Measurements from ENCODE around the gene LMF1. TPM values are rescaled to one million over a fixed set of nuclear protein-coding genes. Genes with fewer than 3 reads are reported as not detected.
"Not testable (repeated sequence)": the region's sequence is repeated elsewhere in the genome, so short reads cannot be mapped to it uniquely, and the experiment has no call there.

Gene LMF1
- total RNA-seq, 3 donors from 2014 or later (not counting 1 experiment from before 2014, with no cell fraction given): 28.2 to 42.2 (median 41.2) TPM

DNA sequence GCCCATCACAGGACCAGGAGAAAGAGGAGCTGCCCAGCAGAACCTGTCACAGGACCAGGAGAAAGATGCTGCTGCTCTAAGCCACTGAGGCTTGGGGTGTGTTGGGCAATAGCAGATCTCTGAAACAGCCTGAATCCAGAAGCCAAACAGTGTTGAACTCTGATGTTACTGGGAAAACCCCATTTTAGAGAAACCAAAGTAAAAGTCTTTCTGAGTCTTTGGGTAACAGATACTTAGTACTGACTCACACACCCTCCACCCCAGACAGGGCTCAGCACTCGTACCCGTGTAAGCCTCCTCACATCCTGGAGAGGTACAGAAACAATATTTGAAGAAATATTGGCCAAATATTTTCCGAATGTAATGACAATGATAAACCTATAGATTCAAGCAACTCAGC, 87.4 kb downstream of the LMF1 start:
- intact Hi-C loops (cut with micrococcal nuclease): no loop called here
- WGBS (ENCODE audit: insufficient coverage): 96% methylated on average over 3 of the region's 3 CpGs
- Mint-ChIP-seq H3K9me3 (no peaks in the 10 kb centered on the region), H3K36me3 (no peaks in the 10 kb centered on the region), H3K27me3 (ENCODE audit: low read depth in 2 of 2) (no peaks in the 10 kb centered on the region), H3K27ac (no peak overlapping the region), H3K4me1 (peaks cover 0 to 7% of the 10 kb centered on the region in 2 donors), H3K4me3 (no peak overlapping the region)
- H3K4me1 ChIP-seq (ENCODE audit: control insufficient read depth, insufficient read depth, low read length): peaks cover 1% of the 10 kb centered on the region
- DNase-seq (no peak), ATAC-seq (no peak)
- no peak overlapping the region for H3K27ac ChIP-seq (ENCODE audit: low read length)
- peaks cover 16% of the 10 kb centered on the region for H3K9me3 ChIP-seq (ENCODE audit: control insufficient read depth, insufficient read depth, low read length)
- H3K4me3 ChIP-seq (ENCODE audit: low read length): no peak overlapping the region
- TF ChIP-seq, protein P1, sequence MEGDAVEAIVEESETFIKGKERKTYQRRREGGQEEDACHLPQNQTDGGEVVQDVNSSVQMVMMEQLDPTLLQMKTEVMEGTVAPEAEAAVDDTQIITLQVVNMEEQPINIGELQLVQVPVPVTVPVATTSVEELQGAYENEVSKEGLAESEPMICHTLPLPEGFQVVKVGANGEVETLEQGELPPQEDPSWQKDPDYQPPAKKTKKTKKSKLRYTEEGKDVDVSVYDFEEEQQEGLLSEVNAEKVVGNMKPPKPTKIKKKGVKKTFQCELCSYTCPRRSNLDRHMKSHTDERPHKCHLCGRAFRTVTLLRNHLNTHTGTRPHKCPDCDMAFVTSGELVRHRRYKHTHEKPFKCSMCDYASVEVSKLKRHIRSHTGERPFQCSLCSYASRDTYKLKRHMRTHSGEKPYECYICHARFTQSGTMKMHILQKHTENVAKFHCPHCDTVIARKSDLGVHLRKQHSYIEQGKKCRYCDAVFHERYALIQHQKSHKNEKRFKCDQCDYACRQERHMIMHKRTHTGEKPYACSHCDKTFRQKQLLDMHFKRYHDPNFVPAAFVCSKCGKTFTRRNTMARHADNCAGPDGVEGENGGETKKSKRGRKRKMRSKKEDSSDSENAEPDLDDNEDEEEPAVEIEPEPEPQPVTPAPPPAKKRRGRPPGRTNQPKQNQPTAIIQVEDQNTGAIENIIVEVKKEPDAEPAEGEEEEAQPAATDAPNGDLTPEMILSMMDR (IDR thresholded peaks at IDR 0.05): no peak
- H3K27me3 ChIP-seq (ENCODE audit: control insufficient read depth, insufficient read depth, low read length): no peaks in the 10 kb centered on the region
- no peaks in the 10 kb centered on the region for H3K36me3 ChIP-seq (ENCODE audit: control insufficient read depth, insufficient read depth, low read length)

DNA sequence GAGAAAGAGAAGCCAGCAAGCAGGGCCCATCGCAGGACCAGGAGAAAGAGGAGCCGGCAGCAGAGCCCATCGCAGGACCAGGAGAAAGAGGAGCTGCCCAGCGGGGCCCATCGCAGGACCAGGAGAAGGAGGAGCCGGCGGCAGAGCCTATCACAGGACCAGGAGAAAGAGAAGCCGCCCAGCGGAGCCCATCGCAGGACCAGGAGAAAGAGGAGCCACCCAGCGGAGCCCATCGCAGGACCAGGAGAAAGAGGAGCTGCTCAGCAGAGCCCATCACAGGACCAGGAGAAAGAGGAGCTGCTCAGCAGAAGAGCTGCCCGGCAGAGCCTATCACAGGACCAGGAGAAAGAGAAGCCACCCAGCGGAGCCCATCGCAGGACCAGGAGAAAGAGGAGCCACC, 88.1 kb downstream of the LMF1 start:
- H3K27ac Mint-ChIP-seq; H3K36me3 ChIP-seq (ENCODE audit: control insufficient read depth, insufficient read depth, low read length); H3K4me1 Mint-ChIP-seq; H3K9me3 Mint-ChIP-seq; DNase-seq; H3K27ac ChIP-seq (ENCODE audit: low read length); H3K4me3 Mint-ChIP-seq; H3K27me3 Mint-ChIP-seq (ENCODE audit: low read depth in 2 of 2); H3K4me1 ChIP-seq (ENCODE audit: control insufficient read depth, insufficient read depth, low read length); ATAC-seq; intact Hi-C loops (cut with micrococcal nuclease); H3K36me3 Mint-ChIP-seq; H3K4me3 ChIP-seq (ENCODE audit: low read length); H3K27me3 ChIP-seq (ENCODE audit: control insufficient read depth, insufficient read depth, low read length): not testable (repeated sequence)
- H3K9me3 ChIP-seq (ENCODE audit: control insufficient read depth, insufficient read depth, low read length): peaks cover 16% of the 10 kb centered on the region
- WGBS (ENCODE audit: insufficient coverage): 98% methylated on average over 15 of the region's 15 CpGs

DNA sequence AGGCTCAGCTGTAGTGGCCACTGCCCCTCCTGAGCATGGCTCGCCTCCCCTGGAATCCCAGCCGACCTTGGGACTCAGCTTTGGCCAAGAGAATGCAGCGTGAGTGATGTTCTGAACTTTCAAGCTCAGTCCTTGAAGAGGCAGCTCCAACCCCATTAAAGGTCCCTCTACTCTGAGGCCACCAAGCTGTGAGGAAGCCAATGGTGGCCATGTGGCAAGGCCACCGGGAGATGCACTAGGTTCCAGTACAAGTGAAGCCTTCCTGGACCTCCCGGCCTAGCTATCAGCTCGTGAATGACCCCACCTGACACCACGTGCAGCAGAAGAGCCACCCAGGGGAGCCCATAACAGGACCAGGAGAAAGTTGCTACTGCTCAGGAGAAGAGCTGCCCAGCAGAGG, 88.5 kb downstream of the LMF1 start:
- WGBS (ENCODE audit: insufficient coverage): 89% methylated on average over 7 of the region's 7 CpGs
- ATAC-seq: no peak
- H3K27me3 ChIP-seq (ENCODE audit: control insufficient read depth, insufficient read depth, low read length): no peaks in the 10 kb centered on the region
- H3K4me1 ChIP-seq (ENCODE audit: control insufficient read depth, insufficient read depth, low read length): peaks cover 7% of the 10 kb centered on the region
- no peak overlapping the region for H3K4me3 ChIP-seq (ENCODE audit: low read length)
- Mint-ChIP-seq H3K27me3 (ENCODE audit: low read depth in 2 of 2) (no peaks in the 10 kb centered on the region), H3K36me3 (no peaks in the 10 kb centered on the region), H3K27ac (no peak overlapping the region), H3K4me1 (peaks cover 0 to 7% of the 10 kb centered on the region in 2 donors), H3K9me3 (no peaks in the 10 kb centered on the region), H3K4me3 (no peak overlapping the region)
- peaks cover 16% of the 10 kb centered on the region for H3K9me3 ChIP-seq (ENCODE audit: control insufficient read depth, insufficient read depth, low read length)
- no peak for DNase-seq
- no peaks in the 10 kb centered on the region for H3K36me3 ChIP-seq (ENCODE audit: control insufficient read depth, insufficient read depth, low read length)
- intact Hi-C loops (cut with micrococcal nuclease): no loop called here
- TF ChIP-seq, protein P1 (IDR thresholded peaks at IDR 0.05): no peak
- H3K27ac ChIP-seq (ENCODE audit: low read length): no peak overlapping the region

DNA sequence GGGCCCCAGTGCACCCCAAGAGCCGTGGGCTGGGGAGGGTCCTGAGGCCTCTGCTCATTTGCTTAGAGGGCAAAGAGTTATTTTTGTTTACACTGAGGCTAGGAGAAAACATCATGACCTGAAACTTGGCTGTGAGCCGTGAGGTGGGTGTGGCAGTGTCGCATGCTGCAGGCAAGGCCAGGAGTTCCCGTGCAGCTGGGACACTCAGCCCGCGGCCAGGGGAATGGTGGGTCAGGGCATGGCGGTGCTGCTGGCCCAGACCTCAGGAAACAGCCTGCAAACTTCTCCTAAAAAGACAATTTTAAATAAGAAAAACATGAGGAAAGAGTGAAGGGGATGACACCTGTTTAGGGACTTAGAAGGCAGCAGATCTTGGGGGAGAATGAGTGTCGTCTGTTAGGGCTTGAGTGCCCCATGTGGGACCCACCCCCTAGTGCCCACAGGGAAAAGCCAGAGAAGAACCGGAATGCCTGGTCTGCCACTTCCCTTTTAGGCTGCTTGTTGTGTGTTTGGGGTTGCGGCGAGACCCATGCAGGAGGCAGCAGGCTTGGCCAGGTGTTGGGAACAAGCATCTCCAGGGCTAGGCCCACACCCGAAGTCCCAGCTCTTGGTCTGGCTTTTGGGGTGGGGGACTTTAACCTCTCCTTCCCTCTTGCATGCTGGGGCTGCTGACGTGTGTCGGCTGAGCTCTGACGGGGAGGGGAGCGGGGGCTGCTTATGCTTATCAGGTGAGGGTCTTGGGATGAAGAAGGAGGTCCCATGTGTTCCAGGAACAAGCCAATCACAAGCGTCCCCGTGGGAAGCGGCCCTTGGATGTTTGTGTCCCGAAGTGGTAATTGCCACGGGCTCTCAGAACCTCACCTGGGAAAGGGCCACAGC, 89.3 kb downstream of the LMF1 start:
- peaks cover 16% of the 10 kb centered on the region for H3K9me3 ChIP-seq (ENCODE audit: control insufficient read depth, insufficient read depth, low read length)
- no peaks in the 10 kb centered on the region for H3K27me3 ChIP-seq (ENCODE audit: control insufficient read depth, insufficient read depth, low read length)
- H3K4me1 Mint-ChIP-seq: peaks cover 0 to 7% of the 10 kb centered on the region in 2 donors
- ATAC-seq (no peak), DNase-seq (no peak)
- no peaks in the 10 kb centered on the region for H3K9me3 Mint-ChIP-seq
- no peak overlapping the region for H3K27ac Mint-ChIP-seq
- no peak overlapping the region for H3K27ac ChIP-seq (ENCODE audit: low read length)
- no peaks in the 10 kb centered on the region for H3K36me3 ChIP-seq (ENCODE audit: control insufficient read depth, insufficient read depth, low read length)
- H3K27me3 Mint-ChIP-seq (ENCODE audit: low read depth in 2 of 2): no peaks in the 10 kb centered on the region
- peaks cover 7% of the 10 kb centered on the region for H3K4me1 ChIP-seq (ENCODE audit: control insufficient read depth, insufficient read depth, low read length)
- no peak overlapping the region for H3K4me3 Mint-ChIP-seq
- H3K4me3 ChIP-seq (ENCODE audit: low read length): no peak overlapping the region
- 84% methylated on average over 21 of the region's 21 CpGs for WGBS (ENCODE audit: insufficient coverage)
- intact Hi-C loops (cut with micrococcal nuclease): no loop called here
- TF ChIP-seq, protein P1 (IDR thresholded peaks at IDR 0.05): no peak
- no peaks in the 10 kb centered on the region for H3K36me3 Mint-ChIP-seq

Measured in natural killer cell (primary cell).